HG02885 (cell line): ENCODE measurements around the gene HTT.

ENCODE experiments used
- ATAC-seq: cut with Tn5 transposase; IDR thresholded peaks from one replicate; pipeline ENCODE4 v1.9.1; 2021; ENCODE audit warnings: mild to moderate bottlenecking; ENCODE audit not compliant: unreplicated experiment, poor library complexity

HTT gene

DNA sequence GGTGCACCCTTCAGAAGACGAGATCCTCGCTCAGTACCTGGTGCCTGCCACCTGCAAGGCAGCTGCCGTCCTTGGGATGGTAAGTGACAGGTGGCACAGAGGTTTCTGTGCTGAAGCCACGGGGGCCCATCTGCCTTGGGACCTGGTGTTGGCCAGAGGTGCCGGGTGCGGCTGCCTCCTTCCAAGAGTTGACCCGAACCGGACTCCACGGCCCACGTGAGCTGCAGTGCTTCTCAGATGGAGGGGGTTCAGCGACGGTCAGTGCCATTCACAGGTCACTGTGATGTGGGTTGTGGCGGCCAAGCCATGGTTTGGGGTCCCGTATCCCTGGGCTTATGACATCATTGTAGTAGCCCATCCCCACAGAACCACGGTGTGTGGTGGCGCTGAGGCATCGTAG is 155.5 kb downstream of the HTT start:
- no peak for ATAC-seq

DNA sequence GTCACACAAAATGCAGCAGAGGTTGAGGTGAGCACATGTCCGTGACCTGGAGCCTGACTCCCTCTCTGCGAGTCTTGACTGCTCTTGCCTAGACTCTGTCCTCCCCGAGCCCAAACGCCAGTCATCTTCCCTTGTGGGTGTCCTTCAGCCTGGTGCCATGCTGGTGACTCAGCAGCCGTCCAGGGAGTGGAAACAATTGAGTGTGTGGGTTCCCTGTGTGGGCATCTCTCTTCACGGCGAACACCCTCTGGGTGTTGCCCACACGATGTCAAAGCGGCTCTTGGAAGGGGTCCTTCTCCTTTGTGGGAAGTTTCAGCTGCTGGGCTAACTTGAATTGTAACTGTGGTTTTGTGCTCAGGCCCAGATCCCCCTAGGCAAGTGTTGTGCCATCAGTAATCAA is 157.0 kb downstream of the HTT start:
- no peak for ATAC-seq

- no peak for ATAC-seq
Measured at GRCh38 chr4:3232001-3232400, 157.5 kb downstream of the HTT start.

- no peak for ATAC-seq
Measured at GRCh38 chr4:3232871-3233271, 158.4 kb downstream of the HTT start.

- no peak for ATAC-seq
Measured at GRCh38 chr4:3233391-3234071, 159.1 kb downstream of the HTT start.

DNA sequence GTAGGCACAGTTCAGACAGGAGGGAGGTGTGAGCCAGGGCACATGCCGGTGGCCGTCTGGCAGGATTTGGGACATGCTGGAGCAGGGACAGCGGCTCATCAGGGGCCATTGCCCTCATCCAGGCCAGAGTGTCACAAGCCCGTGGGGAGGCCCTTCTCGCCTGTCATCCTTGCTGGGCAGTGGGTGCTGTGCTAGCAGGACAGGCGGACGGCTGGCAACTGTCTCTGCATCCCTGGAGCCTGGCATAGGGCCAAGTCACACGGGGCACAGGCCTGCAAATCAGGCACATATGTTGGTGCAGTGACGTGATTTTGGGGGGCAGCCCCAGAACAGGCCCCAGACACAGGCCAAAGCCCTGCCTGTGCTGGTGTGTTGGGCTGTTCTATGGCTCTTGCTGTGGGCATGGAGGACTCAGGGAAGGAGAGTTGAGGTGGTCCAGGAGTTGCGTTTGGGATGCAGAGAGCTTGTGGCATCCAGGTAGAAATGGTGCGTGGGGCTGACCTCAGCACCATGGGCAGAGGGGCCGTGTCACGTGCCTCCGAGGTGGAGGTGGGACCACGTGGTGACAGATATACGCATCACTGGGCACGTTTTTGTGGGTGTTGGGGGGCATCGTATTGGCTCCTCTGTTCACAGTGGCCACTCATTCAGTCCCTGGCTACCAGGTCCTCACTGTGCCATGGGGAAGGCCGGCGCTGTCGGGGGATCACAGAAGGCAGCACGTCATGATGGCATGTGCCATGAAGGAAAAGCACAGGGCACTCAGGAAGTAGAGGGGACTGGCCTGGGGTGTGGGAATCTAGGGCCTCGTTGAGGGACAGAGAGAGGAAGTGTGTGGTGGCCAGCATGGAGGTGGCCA is 159.9 kb downstream of the HTT start:
- ATAC-seq = no peak

DNA sequence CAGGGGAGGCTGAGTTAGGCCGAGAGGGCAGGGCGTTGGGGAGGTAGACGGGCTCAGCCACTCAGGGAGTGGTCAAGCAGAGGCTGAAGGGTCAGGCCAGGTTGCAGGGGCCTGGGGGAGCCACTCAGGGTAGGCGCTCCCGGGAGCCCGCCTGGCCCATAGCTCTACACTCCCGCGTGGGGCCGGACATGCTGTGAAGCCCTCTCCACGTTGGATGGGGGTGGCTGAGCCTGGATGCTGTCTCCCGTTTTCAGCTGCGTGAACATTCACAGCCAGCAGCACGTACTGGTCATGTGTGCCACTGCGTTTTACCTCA is 160.5 kb downstream of the HTT start:
- no peak for ATAC-seq

- ATAC-seq = no peak
Measured at GRCh38 chr4:3235581-3235980, 161.1 kb downstream of the HTT start.

- ATAC-seq = no peak
Measured at GRCh38 chr4:3236326-3236878, 161.9 kb downstream of the HTT start.

DNA sequence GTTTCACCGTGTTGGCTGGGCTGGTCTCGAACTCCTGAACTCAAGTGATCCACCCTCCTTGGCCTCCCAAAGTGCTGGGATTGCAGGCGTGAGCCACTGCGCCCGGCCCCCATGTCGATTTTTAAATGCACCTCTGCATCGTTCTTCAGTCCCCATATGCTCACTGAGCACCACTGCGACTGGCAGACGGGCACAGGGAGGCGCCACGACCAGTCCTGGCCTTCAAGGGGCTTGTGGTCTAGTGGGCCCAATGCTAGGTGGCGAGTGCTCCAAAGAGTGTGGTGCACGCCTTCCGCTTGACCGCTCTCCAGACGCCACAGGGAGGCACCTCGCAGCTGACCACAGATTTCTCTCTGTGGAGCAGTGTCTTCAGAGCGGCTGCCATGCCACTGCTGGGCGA is 162.8 kb downstream of the HTT start:
- ATAC-seq = no peak

DNA sequence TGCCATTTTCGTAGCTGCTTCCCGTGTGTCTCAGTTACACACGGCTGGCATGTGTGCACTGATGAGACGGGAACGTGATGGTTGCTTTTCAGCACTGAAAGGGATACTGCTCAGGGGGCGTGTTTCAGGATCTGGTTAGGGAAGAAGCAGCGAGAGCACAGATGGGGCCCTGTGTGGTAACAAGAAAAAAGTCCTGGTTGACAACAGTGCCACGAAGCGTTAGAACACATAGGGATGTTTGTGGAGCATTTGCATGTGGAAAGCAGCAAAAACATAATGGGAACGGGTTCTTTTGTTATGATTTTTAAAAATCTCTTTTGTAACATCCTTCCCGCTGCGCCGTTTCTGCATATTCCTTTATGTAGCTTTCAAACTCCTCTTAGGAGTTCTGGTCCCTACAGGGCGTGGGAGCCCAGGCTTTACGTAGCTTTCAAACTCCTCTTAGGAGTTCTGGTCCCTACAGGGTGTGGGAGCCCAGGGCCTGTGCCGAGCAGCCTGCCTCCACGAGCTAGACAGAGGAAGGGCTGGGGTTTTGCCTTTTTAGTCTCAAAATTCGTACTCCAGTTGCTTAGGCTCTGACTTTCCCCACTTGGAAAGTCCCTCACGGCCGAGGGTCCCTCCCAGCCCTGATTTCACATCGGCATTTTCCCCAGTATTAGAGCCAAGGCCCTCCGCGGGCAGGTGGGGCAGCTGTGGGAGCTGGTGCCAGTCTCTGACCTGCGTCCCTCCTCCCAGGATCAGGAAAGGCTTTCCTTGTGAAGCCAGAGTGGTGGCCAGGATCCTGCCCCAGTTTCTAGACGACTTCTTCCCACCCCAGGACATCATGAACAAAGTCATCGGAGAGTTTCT is 163.5 kb downstream of the HTT start:
- no peak for ATAC-seq

DNA sequence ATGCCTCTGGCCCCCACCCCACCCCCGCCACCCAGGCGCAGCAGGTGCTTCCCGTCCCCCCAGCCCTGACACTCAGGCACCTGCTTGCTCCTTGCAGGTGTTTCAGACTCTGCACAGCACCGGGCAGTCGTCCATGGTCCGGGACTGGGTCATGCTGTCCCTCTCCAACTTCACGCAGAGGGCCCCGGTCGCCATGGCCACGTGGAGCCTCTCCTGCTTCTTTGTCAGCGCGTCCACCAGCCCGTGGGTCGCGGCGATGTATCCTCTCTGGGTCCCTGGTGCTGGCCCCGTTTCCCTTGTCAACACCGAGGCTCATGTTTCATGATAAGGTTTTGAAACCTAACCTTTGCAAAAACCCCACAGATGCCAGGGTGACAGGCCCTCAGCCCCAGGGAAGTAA is 164.2 kb downstream of the HTT start:
- no peak for ATAC-seq

GRCh38 chr4:3239303-3239702 is 164.8 kb downstream of the HTT start:
- no peak for ATAC-seq

DNA sequence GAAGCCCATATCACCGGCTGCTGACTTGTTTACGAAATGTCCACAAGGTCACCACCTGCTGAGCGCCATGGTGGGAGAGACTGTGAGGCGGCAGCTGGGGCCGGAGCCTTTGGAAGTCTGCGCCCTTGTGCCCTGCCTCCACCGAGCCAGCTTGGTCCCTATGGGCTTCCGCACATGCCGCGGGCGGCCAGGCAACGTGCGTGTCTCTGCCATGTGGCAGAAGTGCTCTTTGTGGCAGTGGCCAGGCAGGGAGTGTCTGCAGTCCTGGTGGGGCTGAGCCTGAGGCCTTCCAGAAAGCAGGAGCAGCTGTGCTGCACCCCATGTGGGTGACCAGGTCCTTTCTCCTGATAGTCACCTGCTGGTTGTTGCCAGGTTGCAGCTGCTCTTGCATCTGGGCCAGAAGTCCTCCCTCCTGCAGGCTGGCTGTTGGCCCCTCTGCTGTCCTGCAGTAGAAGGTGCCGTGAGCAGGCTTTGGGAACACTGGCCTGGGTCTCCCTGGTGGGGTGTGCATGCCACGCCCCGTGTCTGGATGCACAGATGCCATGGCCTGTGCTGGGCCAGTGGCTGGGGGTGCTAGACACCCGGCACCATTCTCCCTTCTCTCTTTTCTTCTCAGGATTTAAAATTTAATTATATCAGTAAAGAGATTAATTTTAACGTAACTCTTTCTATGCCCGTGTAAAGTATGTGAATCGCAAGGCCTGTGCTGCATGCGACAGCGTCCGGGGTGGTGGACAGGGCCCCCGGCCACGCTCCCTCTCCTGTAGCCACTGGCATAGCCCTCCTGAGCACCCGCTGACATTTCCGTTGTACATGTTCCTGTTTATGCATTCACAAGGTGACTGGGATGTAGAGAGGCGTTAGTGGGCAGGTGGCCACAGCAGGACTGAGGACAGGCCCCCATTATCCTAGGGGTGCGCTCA is 165.8 kb downstream of the HTT start:
- no peak for ATAC-seq

DNA sequence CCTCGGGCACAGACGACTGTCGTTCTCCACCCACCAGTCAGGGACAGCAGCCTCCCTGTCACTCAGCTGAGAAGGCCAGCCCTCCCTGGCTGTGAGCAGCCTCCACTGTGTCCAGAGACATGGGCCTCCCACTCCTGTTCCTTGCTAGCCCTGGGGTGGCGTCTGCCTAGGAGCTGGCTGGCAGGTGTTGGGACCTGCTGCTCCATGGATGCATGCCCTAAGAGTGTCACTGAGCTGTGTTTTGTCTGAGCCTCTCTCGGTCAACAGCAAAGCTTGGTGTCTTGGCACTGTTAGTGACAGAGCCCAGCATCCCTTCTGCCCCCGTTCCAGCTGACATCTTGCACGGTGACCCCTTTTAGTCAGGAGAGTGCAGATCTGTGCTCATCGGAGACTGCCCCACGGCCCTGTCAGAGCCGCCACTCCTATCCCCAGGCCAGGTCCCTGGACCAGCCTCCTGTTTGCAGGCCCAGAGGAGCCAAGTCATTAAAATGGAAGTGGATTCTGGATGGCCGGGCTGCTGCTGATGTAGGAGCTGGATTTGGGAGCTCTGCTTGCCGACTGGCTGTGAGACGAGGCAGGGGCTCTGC is 166.5 kb downstream of the HTT start:
- no peak for ATAC-seq

- ATAC-seq = no peak
Measured at GRCh38 chr4:3241898-3242524, 167.5 kb downstream of the HTT start.

DNA sequence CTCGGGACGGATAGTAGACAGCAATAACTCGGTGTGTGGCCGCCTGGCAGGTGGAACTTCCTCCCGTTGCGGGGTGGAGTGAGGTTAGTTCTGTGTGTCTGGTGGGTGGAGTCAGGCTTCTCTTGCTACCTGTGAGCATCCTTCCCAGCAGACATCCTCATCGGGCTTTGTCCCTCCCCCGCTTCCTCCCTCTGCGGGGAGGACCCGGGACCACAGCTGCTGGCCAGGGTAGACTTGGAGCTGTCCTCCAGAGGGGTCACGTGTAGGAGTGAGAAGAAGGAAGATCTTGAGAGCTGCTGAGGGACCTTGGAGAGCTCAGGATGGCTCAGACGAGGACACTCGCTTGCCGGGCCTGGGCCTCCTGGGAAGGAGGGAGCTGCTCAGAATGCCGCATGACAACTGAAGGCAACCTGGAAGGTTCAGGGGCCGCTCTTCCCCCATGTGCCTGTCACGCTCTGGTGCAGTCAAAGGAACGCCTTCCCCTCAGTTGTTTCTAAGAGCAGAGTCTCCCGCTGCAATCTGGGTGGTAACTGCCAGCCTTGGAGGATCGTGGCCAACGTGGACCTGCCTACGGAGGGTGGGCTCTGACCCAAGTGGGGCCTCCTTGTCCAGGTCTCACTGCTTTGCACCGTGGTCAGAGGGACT is 168.8 kb downstream of the HTT start:
- no peak for ATAC-seq

DNA sequence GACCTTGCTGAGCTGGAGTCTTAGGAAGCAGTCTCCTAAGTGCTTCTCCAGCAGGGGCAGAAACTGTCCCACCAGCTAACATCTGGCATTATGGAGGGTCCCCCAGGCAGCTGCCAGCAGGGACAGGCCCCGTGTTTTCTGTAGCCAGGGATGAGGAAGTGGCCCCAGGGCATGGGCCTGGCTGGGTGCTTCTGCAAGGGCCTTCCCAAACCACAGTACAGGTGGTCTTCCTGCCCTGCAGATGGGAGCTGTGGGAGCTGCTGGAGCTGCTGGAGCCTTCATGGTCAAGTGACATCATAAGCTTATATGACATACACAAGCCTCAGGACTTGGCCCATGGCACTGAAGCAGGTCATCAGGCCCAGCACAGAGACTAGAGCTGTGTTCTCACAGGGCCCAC is 169.5 kb downstream of the HTT start:
- no peak for ATAC-seq

GRCh38 chr4:3244747-3245146 is 170.3 kb downstream of the HTT start:
- no peak for ATAC-seq
